Frontal cortex (tissue), 4 donors: ENCODE results near the gene ELOVL1. TPM values are rescaled to one million over a fixed set of nuclear protein-coding genes. Genes with fewer than 3 reads are reported as not detected.
A peak's percentile ranks its signal among the peaks of the same experiment; 100 is the strongest.
"Not testable (repeated sequence)": the region's sequence is repeated elsewhere in the genome, so short reads cannot be mapped to it uniquely, and the experiment has no call there.

Experiments
- DNase-seq, 2 donors: peaks; one replicate each; pipeline ENCODE4 v3.0.0; 2012; ENCODE audit warnings: low spot score in 2 of 2
- FAIRE-seq: peaks from 2 replicates; lab custom pipeline; 2012; peaks lifted over from hg19 to GRCh38; lab: Jason Lieb, UNC
- total RNA-seq: library from RNA; depleted of rRNA; stranded (reverse); fragments of >200 nt; gene quantifications from one replicate; pipeline ENCODE4 v1.2.3, GENCODE V29; 2014
- donor health status: control.
- donor health status: control.
- donor health status: control.

The ELOVL1 gene
- 6.9 TPM for total RNA-seq

DNA sequence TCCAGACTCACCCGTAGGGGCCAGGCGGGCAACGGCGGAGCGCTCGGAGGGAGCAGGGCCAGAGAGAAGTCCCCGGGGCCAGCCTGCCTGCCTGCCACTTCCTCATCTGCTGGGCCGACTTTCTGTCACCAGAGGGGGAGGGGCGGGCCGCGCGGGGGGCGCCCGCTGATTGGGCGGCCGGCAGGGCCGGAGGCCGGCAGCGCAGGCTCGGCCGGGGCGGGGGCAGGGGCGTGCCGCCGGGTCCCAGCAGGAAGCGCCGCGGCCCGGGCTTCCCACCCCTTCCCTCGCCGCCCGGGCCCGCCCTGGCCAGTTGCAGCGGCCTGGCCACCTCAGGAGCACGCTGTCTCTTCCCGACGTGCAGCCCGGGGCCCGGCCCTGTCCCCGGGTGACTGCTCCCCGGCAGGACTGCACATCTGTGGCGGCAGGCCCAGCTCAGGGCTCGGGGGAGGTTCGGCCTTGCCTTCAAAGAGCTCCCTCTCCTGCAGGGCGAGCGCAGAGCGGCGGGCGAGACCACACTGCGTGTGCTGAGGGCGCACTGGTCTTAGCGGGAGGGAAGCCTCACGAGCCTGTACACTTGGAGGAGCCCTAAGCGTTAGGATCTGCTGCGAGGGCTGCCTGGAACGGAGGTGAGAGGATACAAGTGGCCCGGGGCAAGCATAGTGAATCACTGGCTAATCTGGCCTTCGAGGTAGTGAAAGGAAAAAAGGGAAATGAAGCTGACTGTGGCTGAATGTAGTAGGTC is at the start of gene ELOVL1:
TSS of gene ELOVL1 (minus strand) at position 108 of the 742 bp plus-strand sequence. CDS start 2,402 bp downstream, outside the sequence.
- DNase-seq (peak; percentile 94 to 96), FAIRE-seq (no peak)

DNA sequence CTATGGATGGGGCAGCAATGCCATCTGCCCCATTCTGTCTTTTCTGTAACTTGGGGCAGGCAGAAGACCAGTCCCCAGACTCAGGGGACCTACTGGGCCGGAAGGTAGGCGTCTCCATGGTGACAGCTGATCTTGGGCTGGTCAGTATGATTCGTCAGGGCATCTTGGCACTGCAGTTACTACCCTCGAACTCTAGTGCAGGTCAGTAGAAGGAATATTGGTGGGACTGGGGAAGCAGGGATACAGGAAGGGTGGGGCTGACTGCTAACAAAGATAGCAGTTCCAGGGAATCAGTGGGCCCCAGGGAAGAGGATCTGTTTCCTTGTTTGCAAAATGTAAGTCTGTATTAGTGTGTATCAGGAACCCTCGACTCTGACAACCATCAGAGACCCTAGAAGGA is 48.1 kb upstream of the ELOVL1 start:
- FAIRE-seq, result no peak

DNA sequence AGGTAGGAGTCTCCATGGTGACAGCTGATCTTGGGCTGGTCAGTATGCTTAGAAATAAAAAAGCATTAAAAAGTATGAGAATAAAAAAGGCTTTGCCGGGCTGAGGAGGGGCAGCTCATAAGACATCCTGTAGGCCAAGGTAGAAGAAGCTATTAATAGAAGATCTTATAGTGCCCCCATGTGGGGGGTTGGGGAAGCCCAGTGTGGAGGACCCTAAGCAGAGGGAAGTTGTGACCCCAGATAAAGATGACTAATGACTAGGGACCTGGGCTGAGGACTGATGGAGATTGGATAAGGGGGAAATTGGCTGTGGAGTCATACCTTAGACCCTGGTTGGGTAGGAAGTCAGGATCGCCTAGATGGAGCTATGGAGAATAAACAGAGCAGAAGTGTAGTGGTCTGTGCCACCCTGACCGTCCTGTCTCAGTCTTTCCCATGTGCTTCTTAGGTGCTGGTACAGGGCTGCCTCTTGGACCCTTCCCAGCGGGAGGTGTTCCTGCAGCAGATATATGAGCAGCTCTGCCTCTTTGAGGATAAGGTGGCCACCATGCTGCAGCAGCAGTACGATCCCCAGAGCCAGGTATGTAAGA is 46.9 kb upstream of the ELOVL1 start:
- DNase-seq, result peak in 1 of 2 donors; percentile 44
- FAIRE-seq, result no peak

More for the DNA sequence above, 48.1 kb upstream of the ELOVL1 start:
- no peak for DNase-seq

GRCh38 chr1:43413426-43413825 is 45.6 kb upstream of the ELOVL1 start:
- not testable (repeated sequence) for FAIRE-seq, DNase-seq

DNA sequence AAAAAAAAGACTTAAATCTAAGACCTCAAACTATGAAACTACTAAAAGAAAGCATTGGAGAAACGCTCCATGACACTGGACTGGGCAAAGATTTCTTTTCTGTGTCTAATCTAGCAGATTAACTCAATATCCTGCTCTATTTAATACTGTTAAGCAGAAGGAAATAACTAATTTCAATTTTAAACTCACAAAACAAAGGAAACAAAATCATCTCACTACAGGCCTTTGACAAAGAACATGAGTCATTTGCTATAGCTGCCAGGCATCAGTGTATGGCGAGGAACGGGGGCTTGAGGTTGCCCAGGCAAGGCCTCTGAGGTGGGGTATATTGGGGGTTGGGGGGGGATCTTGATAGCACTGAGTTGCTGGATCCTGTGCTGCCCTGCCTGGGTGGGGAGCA is 42.8 kb upstream of the ELOVL1 start:
- DNase-seq, result no peak
- no peak for FAIRE-seq

GRCh38 chr1:43405876-43406234 is 38.0 kb upstream of the ELOVL1 start:
- no peak for DNase-seq
- no peak for FAIRE-seq

DNA sequence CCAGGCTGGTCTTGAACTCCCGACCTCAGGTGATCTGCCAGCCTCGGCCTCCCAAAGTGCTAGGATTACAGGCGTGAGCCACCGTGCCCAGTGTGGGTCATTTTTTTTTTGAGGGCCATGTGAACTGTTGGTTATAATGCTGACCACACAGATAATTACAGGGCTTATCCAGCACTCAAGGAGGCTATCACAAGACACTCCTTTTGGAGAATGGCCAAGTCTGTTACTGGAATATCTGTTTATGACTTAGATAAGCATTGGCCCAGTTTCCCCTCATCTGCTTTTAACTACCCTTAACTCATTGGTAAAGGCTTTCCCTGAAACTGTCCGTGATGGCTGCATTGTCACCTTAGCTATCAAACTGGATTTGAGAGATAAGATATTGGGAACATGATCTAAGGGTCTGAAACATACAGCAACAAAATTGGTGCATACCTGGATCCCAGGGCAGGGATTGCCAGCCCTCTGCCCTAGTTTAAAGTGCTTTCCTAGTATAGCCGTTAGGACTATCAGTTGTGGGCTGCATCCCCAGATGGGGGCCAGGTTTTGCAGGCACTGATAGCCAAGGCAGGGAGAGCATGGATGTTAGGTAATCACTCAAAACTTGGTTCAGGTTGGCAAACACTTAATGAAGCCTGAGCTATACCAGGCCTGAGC is 37.5 kb upstream of the ELOVL1 start:
- DNase-seq (no peak), FAIRE-seq (no peak)

DNA sequence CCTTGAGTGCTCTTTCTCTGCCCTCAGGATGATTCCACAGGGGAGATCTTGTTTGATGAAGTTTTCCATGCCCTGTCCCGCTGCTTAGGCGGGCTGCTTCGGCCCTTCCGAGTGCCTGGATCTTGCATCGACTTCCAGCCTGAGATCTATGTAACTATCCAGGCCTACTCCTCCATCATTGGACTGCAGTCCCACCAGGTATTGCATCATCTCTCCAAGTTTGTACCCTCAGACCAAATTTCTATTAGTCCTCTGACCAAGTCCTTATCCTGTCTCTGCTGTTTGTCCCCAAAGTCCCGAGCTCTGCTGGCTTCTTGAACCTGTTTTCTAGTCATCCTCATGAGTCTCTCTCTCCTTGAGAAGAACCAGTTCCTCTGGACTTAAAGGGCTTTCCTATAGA is 36.5 kb upstream of the ELOVL1 start:
- DNase-seq, result no peak
- FAIRE-seq, result no peak

- FAIRE-seq, result no peak
- DNase-seq, result no peak
These were observed 34.5 kb upstream of the ELOVL1 start for GRCh38 chr1:43402089-43402865.

DNA sequence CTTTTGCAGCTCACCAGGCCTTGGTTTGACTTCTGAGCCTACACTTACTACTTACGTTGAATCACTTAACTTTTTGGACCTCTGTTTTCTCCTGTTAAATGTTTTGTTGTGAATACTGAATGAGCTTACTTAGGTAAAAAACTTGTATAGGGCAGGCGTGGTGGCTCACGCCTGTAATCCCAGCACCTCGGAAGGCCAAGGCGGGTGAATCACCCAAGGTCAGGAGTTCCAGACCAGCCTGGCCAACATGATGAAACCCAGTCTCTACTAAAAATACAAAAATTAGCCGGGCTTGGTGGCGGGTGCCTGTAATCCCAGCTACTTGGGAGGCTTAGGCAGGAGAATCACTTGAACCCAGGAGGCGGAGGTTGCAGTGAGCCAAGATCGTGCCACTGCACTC is 32.6 kb upstream of the ELOVL1 start:
- DNase-seq, FAIRE-seq: not testable (repeated sequence)

GRCh38 chr1:43398227-43398626 is 30.4 kb upstream of the ELOVL1 start:
- DNase-seq, result no peak
- no peak for FAIRE-seq

DNA sequence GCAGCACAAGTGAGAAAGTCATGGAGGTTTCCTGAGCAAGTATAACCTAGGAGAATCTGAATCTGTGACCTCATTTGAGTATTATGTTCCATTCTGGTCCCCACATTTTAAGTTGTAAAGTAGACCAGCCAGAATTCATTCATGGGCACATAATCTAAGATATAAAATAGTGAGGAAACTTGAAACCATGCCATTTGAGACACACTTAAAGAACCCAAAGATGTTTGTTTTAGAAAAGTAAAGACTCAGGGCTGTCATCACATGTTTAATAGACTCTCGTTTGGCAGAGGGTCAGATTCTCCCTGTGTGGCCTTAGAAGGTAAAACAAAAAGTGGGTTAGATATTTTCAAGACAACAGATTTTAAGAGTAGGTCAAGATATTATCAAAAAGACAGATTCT is 28.2 kb upstream of the ELOVL1 start:
- FAIRE-seq (no peak), DNase-seq (no peak)

GRCh38 chr1:43395523-43395922 is 27.7 kb upstream of the ELOVL1 start:
- DNase-seq (no peak), FAIRE-seq (no peak)

DNA sequence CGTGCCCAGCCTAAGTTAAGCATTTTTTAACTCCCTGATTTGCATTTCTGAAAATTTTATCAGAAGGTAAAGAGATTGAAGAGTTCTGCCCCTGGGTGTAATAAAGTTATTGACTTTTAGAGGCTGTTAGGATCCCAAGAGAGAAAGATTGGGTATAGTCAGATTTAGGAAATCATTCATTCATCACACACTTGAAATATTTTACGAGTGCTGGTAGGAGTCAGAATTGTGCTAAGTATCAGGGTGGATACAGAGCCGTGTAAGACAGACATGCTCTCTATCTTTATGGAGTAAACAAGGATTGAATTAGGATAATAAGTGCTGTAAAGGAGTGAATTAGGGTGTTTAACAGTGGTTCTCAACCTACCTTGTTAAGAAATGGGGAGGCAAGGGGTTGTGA is 24.9 kb upstream of the ELOVL1 start:
- FAIRE-seq (no peak), DNase-seq (no peak)

DNA sequence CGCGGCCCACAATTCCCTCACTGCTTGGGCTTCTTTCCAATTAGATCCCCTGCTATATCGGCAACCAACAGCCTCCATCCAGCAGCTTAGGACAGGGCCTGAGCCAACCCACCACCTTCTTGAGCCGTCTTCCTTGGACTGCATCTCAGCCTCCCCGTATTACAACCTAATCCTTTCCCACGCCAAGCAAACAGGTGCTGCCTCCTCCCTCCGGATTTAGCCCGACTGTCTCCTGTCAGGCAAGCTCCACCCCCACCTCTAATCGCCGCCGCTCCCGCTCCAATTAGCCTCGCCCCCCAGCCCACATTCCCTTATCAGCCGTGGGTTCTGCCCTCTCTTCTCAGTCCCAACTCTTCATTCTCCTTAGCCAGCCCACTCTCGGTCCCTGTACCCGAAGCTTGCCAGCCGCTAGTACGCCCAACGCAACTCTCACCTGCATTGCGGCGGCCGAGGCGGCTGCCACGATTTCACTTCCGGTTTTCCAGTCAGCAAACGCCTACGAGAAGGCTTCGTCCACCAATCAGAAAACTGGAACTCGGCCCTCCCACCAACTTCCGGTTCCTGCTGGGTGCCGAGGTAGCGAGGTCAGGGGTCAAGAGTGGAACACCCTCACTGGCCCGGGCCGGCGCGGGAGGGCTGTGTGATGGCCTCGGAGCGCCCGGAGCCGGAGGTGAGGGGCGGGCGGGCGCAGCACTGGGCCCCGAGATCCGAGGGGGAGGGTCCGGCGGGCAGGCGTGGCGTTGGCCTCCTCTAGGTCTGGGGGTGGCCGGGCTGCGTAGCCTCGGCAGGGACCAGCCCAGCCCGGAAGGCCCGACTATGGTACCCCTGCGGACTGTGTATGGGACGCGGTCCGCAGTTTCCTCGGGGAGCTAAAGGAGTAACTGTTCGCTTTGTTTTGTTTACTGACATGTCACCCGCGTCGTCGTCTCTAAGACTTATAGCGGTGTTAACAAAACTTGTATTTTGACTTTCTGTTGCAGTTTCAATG is 21.8 kb upstream of the ELOVL1 start, which contains the start of the genes MED8 and SZT2:
TSS of gene MED8 (minus strand) at position 475 of the 988 bp plus-strand sequence. CDS start at position 439, 36 bp downstream.
TSS of gene SZT2 (plus strand) at position 574 of the 988 bp plus-strand sequence. CDS start at position 644, 70 bp downstream.
- no peak for FAIRE-seq
- peak; percentile 93 to 96 for DNase-seq

DNA sequence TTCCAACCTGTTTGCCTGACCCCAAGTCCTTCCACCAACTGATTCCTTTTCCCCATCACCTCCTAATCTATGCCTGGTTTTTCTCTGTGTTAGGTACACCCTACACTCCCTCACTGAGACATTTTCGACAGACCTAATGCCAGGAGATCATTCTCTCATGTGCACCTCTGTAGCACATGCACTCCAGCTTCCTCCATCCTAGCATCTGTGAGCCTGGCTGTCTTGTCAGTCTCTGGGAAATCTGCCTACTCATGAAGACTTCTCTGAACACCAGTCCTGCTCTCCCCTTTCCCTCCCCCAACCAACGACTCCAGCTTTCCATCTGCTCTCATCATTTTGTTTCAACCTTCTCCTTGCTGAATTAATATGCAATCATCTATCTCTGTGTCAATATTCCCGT is 20.8 kb upstream of the ELOVL1 start:
- FAIRE-seq (no peak), DNase-seq (no peak)

- no peak for FAIRE-seq
- no peak for DNase-seq
These were observed 20.3 kb upstream of the ELOVL1 start for GRCh38 chr1:43387976-43388599.

- FAIRE-seq (no peak), DNase-seq (no peak)
These were observed 18.9 kb upstream of the ELOVL1 start for GRCh38 chr1:43386676-43387075.

GRCh38 chr1:43383449-43383848 is 15.6 kb upstream of the ELOVL1 start:
- DNase-seq, result no peak

More at GRCh38 chr1:43383449-43383848, 15.6 kb upstream of the ELOVL1 start:
- no peak for FAIRE-seq
